H1 (cell line): ENCODE measurements around the gene BCL3. TPM values are rescaled to one million over a fixed set of nuclear protein-coding genes. Genes with fewer than 3 reads are reported as not detected.

Experiments
- ATF2 ChIP-seq: IDR thresholded peaks from 2 replicates; pipeline ENCODE4 v1.6.1; 2012; ENCODE audit warnings: low read length, inconsistent platforms
- CREB1 ChIP-seq: IDR thresholded peaks from 2 replicates; pipeline ENCODE4 v1.6.1; 2012; ENCODE audit warnings: inconsistent platforms
- KDM5A ChIP-seq: fragments of 200-600 bp; IDR thresholded peaks from 2 replicates; pipeline ENCODE4 v1.7.1; 2012; ENCODE audit warnings: mild to moderate bottlenecking, low read length, inconsistent platforms, mixed read lengths
- MAFK ChIP-seq: IDR thresholded peaks from 2 replicates; pipeline ENCODE4 v1.6.1; 2012; ENCODE audit warnings: low read depth, mild to moderate bottlenecking, improper control_type of control experiment, low read length
- PHF8 ChIP-seq: fragments of 200-600 bp; sonication (generic); conservative IDR thresholded peaks from 2 replicates; pipeline ENCODE4 v1.7.1; 2012; ENCODE audit warnings: low read depth, mild to moderate bottlenecking, inconsistent platforms, low read length, moderate library complexity
- POLR2A ChIP-seq, 2 experiments: IDR thresholded peaks; 1 replicate in 1 of 2; 2 replicates in 1 of 2; pipeline ENCODE4 v1.6.1; 2011; ENCODE audit warnings: low read depth in 2 of 2, low read length in 2 of 2, mild to moderate bottlenecking in 2 of 2; ENCODE audit errors: control extremely low read depth in 1 of 2
- SIN3A ChIP-seq, 2 experiments: IDR thresholded peaks in 1 of 2; conservative IDR thresholded peaks in 1 of 2; 2 replicates each; pipeline ENCODE4 v1.6.1; 2011 to 2012; ENCODE audit warnings: low read length in 2 of 2, improper control_type of control experiment in 1 of 2, low read depth in 1 of 2, mild to moderate bottlenecking in 1 of 2
- TCF12 ChIP-seq: IDR thresholded peaks from 2 replicates; pipeline ENCODE4 v1.6.1; 2011; ENCODE audit warnings: low read depth, mild to moderate bottlenecking, low read length
- TEAD4 ChIP-seq: IDR thresholded peaks from 2 replicates; pipeline ENCODE4 v1.6.1; 2012; ENCODE audit warnings: low read depth, low read length, inconsistent platforms, mixed read lengths
- polyA plus RNA-seq, 7 experiments: library from polyadenylated mRNA; depleted of rRNA in 3 of 7; stranded (reverse) in 5 of 7; unstranded in 2 of 7; fragments of >200 nt in 5 of 7; fragments of 200-250 nt in 2 of 7; gene quantifications; 1 replicate in 5 of 7; 2 replicates in 1 of 7; 4 replicates in 1 of 7; pipeline versions ENCODE4 v1.2.1 to v1.2.3, GENCODE V29; 2011 to 2013; ENCODE audit warnings: missing spikeins in 2 of 7, mixed read lengths in 2 of 7
- total RNA-seq: library from RNA; stranded (reverse); fragmentation: NEBNext Ultra II Directional; extraction: Animal tissue kit (Norgen Biotek cat#: 25700); gene quantifications from 2 replicates; pipeline ENCODE4 v1.2.1, GENCODE V29; 2021

BCL3 gene
- total and polyA plus RNA-seq, 2 of the 8 experiments (the other 6 are each of a cell fraction or from before 2014, with no cell fraction given), result 0.88 to 2.4 TPM

GRCh38 chr19:44752816-44753625 is 4.5 kb downstream of the BCL3 start (continued):
- TF ChIP-seq KDM5A, result no peak
- TF ChIP-seq ATF2, result no peak
- no peak for TF ChIP-seq TEAD4
- peak; percentile 86 for TF ChIP-seq CREB1
- no peak for TF ChIP-seq MAFK
- no peak for TF ChIP-seq PHF8
- peak; percentile 48; the same call in 1 of the 2 replicates for TF ChIP-seq TCF12
- TF ChIP-seq SIN3A (conservative IDR thresholded peaks at IDR 0.05 in 1 of 2, IDR thresholded peaks at IDR 0.05 in 1 of 2; ENCODE audit: low read depth in 1 of 2, low read length in 2 of 2), result no peak
- no peak for TF ChIP-seq POLR2A (IDR thresholded peaks at IDR 0.05; ENCODE audit: control extremely low read depth in 1 of 2, low read depth in 2 of 2, low read length in 2 of 2)
